ENCODE results near the gene ACO1.

GRCh38 chr9:32404402-32404801, 20.0 kb downstream of the ACO1 start:
- no peak for TF ChIP-seq POLR2A (IDR thresholded peaks at IDR 0.05; ENCODE audit: low read length)
- no peak for TF ChIP-seq GATA1 (IDR thresholded peaks at IDR 0.05; ENCODE audit: low read depth, low read length)

Measured in erythroblast (primary cell).